ENCODE data around the gene HLA-G.
"Not testable (repeated sequence)": the region's sequence is repeated elsewhere in the genome, so short reads cannot be mapped to it uniquely, and the experiment has no call there.

HLA-G gene

GRCh38 chr6:29827579-29828470 lies at the start of gene HLA-G:
Gene HLA-G (plus strand): TSS chr6:29827825. CDS start chr6:29827845, 20 bp downstream.
- DNase-seq, result no peak

- not testable (repeated sequence) for DNase-seq
These were observed 47.5 kb upstream of the HLA-G start for GRCh38 chr6:29780019-29780698.

- DNase-seq, result no peak
These were observed 38.4 kb upstream of the HLA-G start for GRCh38 chr6:29789176-29789575.

- no peak for DNase-seq
These were observed 37.0 kb upstream of the HLA-G start for GRCh38 chr6:29790626-29791025.

- no peak for DNase-seq
These were observed 36.5 kb upstream of the HLA-G start for GRCh38 chr6:29791162-29791561.

GRCh38 chr6:29791786-29792122 lies 35.9 kb upstream of the HLA-G start:
- no peak for DNase-seq

- DNase-seq, result no peak
These were observed 35.2 kb upstream of the HLA-G start for GRCh38 chr6:29792123-29793035.

GRCh38 chr6:29793036-29793356 lies 34.6 kb upstream of the HLA-G start:
- DNase-seq, result no peak

GRCh38 chr6:29793796-29794195 lies 33.8 kb upstream of the HLA-G start:
- DNase-seq, result no peak

GRCh38 chr6:29796026-29796425 lies 31.6 kb upstream of the HLA-G start:
- no peak for DNase-seq

- no peak for DNase-seq
These were observed 30.5 kb upstream of the HLA-G start for GRCh38 chr6:29797135-29797534.

- no peak for DNase-seq
These were observed 29.7 kb upstream of the HLA-G start for GRCh38 chr6:29797966-29798365.

- no peak for DNase-seq
These were observed 27.4 kb upstream of the HLA-G start for GRCh38 chr6:29800254-29800653.

GRCh38 chr6:29806387-29806786 lies 21.2 kb upstream of the HLA-G start:
- DNase-seq, result no peak

GRCh38 chr6:29809249-29809648 lies 18.4 kb upstream of the HLA-G start:
- no peak for DNase-seq

- no peak for DNase-seq
These were observed 17.3 kb upstream of the HLA-G start for GRCh38 chr6:29810371-29810770.

GRCh38 chr6:29811377-29811776 lies 16.2 kb upstream of the HLA-G start:
- DNase-seq, result no peak

GRCh38 chr6:29813066-29813465 lies 14.6 kb upstream of the HLA-G start:
- DNase-seq, result no peak

- DNase-seq, result no peak
These were observed 13.8 kb upstream of the HLA-G start for GRCh38 chr6:29813809-29814208.

GRCh38 chr6:29814379-29815117 lies 13.1 kb upstream of the HLA-G start:
- no peak for DNase-seq

- no peak for DNase-seq
These were observed 12.4 kb upstream of the HLA-G start for GRCh38 chr6:29815118-29815750.

- no peak for DNase-seq
These were observed 11.6 kb upstream of the HLA-G start for GRCh38 chr6:29816030-29816429.

Data from GOT3 (cell line).